HL-60 (cell line): ENCODE measurements around the gene FOXO3.

Experiments used
- CTCF ChIP-seq: IDR thresholded peaks from one replicate; pipeline ENCODE4 v1.5.1; 2011; ENCODE audit warnings: low read length, control low read depth, inconsistent platforms; ENCODE audit not compliant: insufficient read depth
- GABPA ChIP-seq: IDR thresholded peaks from 2 replicates; pipeline ENCODE4 v1.6.1; 2012; ENCODE audit warnings: low read depth
- POLR2AphosphoS5 ChIP-seq: IDR thresholded peaks from 2 replicates; pipeline ENCODE4 v1.6.1; 2012; ENCODE audit warnings: low read depth
- REST ChIP-seq: IDR thresholded peaks from 2 replicates; pipeline ENCODE4 v1.6.1; 2012; ENCODE audit warnings: low read depth; ENCODE audit not compliant: insufficient replicate concordance

DNA sequence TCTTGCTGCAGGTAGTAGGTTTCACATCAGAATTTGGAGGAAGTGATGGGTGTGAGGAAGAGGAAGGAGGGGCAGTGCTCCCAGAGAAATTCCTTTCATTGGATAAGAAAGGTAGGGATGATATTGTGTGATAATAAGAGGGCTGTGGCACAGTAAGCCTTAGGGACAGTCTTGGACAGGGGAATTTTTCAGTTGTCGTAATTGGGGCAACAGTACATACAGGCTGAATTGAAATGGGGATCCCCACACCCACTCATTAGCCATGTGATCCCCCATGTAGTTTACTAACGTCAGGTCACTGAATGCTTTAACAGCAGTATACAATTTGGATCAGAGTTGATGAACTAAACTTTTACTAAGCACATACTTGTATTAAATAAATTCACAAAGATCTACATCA lies 79.4 kb downstream of the FOXO3 start:
- no peak for TF ChIP-seq CTCF
- no peak for TF ChIP-seq POLR2AphosphoS5
- no peak for TF ChIP-seq GABPA
- no peak for TF ChIP-seq REST
